Mammary epithelial cell (primary cell): ENCODE results near the gene SMARCA2.

Experiments used
- CTCF ChIP-seq, 2 donors: IDR thresholded peaks in 1 of 2; conservative IDR thresholded peaks in 1 of 2; 2 replicates each; pipeline ENCODE4 v1.5.1; 2011 to 2012; ENCODE audit warnings: inconsistent platforms in 2 of 2, low read length in 2 of 2, mild to moderate bottlenecking in 2 of 2, control low read depth in 1 of 2, low read depth in 1 of 2; ENCODE audit not compliant: insufficient read depth in 1 of 2; ENCODE audit errors: extremely low read depth in 1 of 2
- EZH2 ChIP-seq: IDR thresholded peaks from 2 replicates; pipeline ENCODE4 v1.6.1; 2012; ENCODE audit warnings: low read length, inconsistent platforms, borderline replicate concordance

DNA sequence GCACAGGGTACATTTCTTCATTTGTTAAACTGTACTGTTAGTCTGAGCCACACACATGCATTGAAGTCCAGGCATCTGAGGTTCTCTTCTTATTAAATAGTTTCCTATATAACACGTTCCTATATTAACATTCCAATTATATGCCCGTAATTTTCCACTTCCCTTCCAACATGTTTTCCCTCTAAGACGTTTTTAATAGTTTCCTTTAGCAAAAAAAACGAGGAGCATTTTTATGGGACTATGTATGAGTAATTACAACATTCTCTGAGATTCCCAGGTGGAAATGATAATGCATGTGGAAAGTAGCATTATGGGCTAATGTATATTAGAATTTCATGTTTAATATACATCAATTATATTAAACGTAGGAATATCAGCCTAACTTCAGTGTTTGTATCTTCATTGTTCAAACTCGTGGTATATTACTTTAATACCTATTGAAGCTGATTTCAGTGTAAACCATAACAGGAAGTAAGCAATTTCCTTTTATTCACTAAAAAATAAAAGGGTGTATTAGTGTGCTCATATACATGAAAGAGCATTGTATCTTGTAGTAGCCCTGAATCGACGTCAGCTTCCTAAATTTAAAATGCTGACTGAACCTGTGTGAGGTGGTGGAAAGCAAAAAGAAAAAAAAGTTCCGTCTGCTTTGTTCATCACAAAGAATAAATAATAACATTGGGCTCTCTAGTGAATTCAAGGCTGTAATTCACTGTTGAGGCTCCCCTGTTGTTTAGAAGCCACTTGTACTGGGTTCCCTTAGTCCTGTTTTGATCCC is 11.3 kb downstream of the SMARCA2 start:
- no peak for TF ChIP-seq CTCF (conservative IDR thresholded peaks at IDR 0.05 in 1 of 2, IDR thresholded peaks at IDR 0.05 in 1 of 2; ENCODE audit: extremely low read depth in 1 of 2, insufficient read depth in 1 of 2, low read depth in 1 of 2, low read length in 2 of 2)
- TF ChIP-seq EZH2, result no peak
